Neutrophil (primary cell): ENCODE data around the gene OR51A7.

Experiments
- H3K27ac ChIP-seq: fragments of 200-600 bp; sonication (generic); 2 replicates; pipeline ENCODE4 v1.5.1; 2016; ENCODE audit warnings: mild to moderate bottlenecking, moderate library complexity
- H3K27me3 ChIP-seq: fragments of 200-600 bp; sonication (generic); 2 replicates; pipeline ENCODE4 v1.6.0; 2016; ENCODE audit warnings: mild to moderate bottlenecking
- H3K36me3 ChIP-seq: fragments of 200-600 bp; sonication (generic); 2 replicates; pipeline ENCODE4 v1.5.1; 2017
- H3K4me1 ChIP-seq, 2 experiments: fragments of 200-600 bp in 1 of 2; sonication (generic) in 1 of 2; 1 replicate in 1 of 2; 2 replicates in 1 of 2; pipeline versions ENCODE4 v1.5.1 to v1.6.1; 2013 to 2016; ENCODE audit warnings: low read depth in 1 of 2, low read length in 1 of 2, mild to moderate bottlenecking in 1 of 2, moderate library complexity in 1 of 2; ENCODE audit not compliant: control insufficient read depth in 1 of 2, insufficient read depth in 1 of 2
- H3K4me3 ChIP-seq, 2 experiments: fragments of 200-600 bp in 1 of 2; sonication (generic) in 1 of 2; 1 replicate in 1 of 2; 2 replicates in 1 of 2; pipeline ENCODE4 v1.5.1; 2013 to 2016; ENCODE audit warnings: low read depth in 1 of 2, low read length in 1 of 2, mild to moderate bottlenecking in 1 of 2, moderate library complexity in 1 of 2
- H3K9me3 ChIP-seq: fragments of 200-600 bp; sonication (generic); 2 replicates; pipeline ENCODE4 v1.5.1; 2016
- TF ChIP-seq, protein P1 (sequence below): fragments of 200-600 bp; sonication (generic); IDR thresholded peaks from 2 replicates; pipeline ENCODE4 v1.5.1; 2016; ENCODE audit warnings: antibody characterized with exemption

OR51A7 gene

DNA sequence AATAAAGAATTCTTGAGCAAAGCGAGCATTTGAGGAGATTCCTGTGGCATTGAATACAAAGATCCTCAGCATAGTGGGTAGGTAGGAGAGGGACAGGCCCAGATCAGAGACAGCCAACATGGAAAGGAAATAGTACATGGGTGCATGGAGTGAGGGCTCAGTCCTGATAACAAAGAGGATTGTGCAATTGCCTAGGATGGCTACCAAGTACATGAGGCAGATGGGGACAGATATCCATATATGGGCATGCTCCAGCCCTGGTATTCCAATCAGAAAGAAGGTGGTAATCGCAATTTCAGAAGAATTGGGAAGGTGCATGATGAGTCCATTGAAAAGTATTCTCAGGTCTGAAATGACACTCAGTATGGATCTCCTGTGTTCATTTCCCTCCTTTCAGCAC lies 13.3 kb upstream of the OR51A7 start:
- H3K9me3 ChIP-seq, result no peaks in the 10 kb centered on the region
- no peaks in the 10 kb centered on the region for H3K36me3 ChIP-seq
- no peak overlapping the region for H3K27ac ChIP-seq
- TF ChIP-seq, protein P1, sequence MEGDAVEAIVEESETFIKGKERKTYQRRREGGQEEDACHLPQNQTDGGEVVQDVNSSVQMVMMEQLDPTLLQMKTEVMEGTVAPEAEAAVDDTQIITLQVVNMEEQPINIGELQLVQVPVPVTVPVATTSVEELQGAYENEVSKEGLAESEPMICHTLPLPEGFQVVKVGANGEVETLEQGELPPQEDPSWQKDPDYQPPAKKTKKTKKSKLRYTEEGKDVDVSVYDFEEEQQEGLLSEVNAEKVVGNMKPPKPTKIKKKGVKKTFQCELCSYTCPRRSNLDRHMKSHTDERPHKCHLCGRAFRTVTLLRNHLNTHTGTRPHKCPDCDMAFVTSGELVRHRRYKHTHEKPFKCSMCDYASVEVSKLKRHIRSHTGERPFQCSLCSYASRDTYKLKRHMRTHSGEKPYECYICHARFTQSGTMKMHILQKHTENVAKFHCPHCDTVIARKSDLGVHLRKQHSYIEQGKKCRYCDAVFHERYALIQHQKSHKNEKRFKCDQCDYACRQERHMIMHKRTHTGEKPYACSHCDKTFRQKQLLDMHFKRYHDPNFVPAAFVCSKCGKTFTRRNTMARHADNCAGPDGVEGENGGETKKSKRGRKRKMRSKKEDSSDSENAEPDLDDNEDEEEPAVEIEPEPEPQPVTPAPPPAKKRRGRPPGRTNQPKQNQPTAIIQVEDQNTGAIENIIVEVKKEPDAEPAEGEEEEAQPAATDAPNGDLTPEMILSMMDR, result no peak
- H3K4me3 ChIP-seq, result no peak overlapping the region
- no peaks in the 10 kb centered on the region for H3K4me1 ChIP-seq
- H3K27me3 ChIP-seq, result no peaks in the 10 kb centered on the region

DNA sequence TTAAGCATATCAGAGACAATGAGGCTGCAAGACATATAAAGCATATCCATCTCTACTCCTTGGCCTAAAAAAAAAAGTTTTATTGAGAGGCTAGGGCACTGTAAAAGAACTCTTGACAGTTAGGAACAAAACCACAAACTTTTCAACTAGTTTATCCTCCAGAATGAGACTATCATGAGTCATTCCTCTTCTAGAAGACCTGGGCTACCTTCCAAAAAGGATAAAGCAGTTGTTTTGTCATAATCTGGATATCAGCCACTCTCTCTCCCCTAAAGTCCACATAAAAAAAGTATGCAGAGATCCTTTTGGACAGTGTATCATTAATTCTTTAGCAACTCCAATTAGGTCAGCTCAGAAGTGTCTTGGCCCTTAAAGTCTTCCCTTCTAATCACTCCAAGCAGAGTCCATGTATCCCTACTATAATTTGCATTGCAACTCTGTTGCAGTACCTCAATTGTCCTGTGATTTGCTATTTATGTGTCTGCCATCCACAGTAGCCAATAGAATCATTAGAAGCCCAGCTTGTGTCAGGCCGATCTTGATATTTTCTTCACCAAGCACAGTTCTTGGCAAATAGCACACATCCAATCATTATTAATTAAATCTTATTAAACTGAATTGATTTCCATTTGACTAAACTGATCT lies 11.5 kb upstream of the OR51A7 start:
- Histone ChIP-seq H3K27ac (no peak overlapping the region), H3K4me1 (no peaks in the 10 kb centered on the region), H3K36me3 (no peaks in the 10 kb centered on the region), H3K9me3 (no peaks in the 10 kb centered on the region), H3K27me3 (no peaks in the 10 kb centered on the region), H3K4me3 (no peak overlapping the region)
- TF ChIP-seq, protein P1, result no peak

DNA sequence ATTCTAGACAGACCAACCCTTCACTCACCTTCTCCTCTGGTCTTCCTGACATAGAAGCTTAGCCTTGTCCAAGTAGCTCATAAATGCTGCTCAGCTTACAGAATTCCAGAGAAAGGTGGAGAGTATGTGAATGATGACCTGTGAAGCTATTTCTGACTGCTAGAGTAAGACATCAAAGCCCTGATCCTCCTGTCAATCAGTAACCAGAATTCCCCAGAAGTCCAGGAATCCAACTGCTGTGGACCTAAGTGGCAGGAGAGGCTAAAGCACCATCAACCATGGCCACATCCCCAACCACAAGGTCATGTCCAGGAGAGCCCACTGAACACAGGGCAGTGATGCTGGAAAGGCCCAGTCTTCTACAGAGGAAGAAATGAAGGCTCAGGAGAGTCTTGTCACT lies 13.0 kb downstream of the OR51A7 start:
- Histone ChIP-seq H3K9me3 (no peaks in the 10 kb centered on the region), H3K4me1 (no peaks in the 10 kb centered on the region), H3K27me3 (no peaks in the 10 kb centered on the region), H3K27ac (no peak overlapping the region), H3K36me3 (no peaks in the 10 kb centered on the region), H3K4me3 (no peak overlapping the region)
- TF ChIP-seq, protein P1, result no peak

DNA sequence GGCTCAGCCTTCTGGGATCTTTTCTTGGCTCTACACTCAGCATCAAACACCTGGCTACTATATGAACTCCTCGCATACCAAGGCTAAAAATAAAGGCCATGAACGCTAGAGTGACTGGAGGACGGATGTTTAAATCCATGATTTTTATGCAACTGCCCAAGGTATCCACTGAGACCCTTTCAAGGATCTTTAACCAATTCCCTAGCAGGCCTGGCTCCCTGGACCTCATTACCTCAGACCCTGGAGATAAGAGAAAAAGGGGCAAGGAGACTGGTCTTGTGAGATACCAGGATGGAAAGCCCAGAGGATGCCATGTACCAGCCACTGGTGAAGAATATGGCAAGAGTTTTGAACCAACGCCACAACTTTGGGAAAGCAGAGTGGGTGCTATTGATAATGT lies 15.7 kb downstream of the OR51A7 start, which contains the start of gene OR51G2:
TSS of gene OR51G2 (minus strand) at position 101 of the 400 bp plus-strand sequence. CDS start 3,687 bp downstream, outside the sequence.
- Histone ChIP-seq H3K9me3 (no peaks in the 10 kb centered on the region), H3K4me3 (no peak within 1 kb of the TSS), H3K27me3 (no peaks in the 10 kb centered on the region), H3K4me1 (no peaks in the 10 kb centered on the region), H3K27ac (no peak within 1 kb of the TSS), H3K36me3 (no peaks in the 10 kb centered on the region)
- TF ChIP-seq, protein P1, result no peak

DNA sequence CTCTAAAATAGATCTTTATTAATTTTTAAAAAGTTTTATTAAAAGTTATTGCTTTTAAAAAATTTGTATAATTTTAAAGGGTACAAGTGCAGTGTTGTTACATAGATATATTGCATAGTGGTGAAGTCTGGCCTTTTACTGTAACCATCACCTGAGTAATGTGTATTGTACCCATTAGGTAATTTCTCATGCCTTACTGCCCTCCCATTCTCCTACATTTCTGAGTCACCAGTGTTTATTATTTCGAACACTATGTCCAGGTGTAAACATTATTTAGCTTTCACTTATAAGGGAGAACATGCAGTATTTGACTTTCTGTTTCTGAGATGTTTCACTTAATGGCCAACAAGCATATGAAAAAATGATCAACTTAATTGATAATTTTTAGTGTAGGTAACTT lies 18.2 kb downstream of the OR51A7 start:
- Histone ChIP-seq H3K9me3 (no peaks in the 10 kb centered on the region), H3K4me3 (no peak overlapping the region), H3K4me1 (no peaks in the 10 kb centered on the region), H3K27ac (no peak overlapping the region), H3K27me3 (no peaks in the 10 kb centered on the region), H3K36me3 (no peaks in the 10 kb centered on the region)
- TF ChIP-seq, protein P1, result no peak
